ENCODE data around the gene BBS7.

BBS7 gene

DNA sequence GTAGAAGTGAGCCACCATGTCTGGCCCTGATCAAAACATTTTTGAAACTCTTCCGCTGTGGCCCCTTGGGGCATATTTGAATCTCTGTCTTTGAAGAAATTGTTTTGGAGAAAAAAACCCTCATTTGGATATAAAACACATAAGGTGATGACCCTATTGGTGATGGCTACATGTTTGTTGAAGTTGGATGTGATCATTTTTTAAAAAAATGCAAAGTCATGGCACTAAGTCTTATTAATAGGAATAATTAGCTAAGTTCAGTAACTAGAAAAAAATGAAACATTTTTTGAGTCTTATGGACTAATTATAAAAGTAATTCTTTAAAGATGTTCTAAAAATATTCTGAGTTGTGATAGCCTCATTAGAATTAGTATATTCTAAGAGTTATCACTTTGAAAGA lies 17.9 kb upstream of the BBS7 start:
- ChIA-PET POLR2A (no interaction called here), CTCF (interaction anchor here (4.0 kb wide), 1 partner anchor 12 kb away, joined by 21 read pairs; no protein-coding TSS in a partner anchor)
- no peak overlapping the region for H3K4me3 ChIP-seq (ENCODE audit: low read depth, low read length)
- TF ChIP-seq, protein P1, sequence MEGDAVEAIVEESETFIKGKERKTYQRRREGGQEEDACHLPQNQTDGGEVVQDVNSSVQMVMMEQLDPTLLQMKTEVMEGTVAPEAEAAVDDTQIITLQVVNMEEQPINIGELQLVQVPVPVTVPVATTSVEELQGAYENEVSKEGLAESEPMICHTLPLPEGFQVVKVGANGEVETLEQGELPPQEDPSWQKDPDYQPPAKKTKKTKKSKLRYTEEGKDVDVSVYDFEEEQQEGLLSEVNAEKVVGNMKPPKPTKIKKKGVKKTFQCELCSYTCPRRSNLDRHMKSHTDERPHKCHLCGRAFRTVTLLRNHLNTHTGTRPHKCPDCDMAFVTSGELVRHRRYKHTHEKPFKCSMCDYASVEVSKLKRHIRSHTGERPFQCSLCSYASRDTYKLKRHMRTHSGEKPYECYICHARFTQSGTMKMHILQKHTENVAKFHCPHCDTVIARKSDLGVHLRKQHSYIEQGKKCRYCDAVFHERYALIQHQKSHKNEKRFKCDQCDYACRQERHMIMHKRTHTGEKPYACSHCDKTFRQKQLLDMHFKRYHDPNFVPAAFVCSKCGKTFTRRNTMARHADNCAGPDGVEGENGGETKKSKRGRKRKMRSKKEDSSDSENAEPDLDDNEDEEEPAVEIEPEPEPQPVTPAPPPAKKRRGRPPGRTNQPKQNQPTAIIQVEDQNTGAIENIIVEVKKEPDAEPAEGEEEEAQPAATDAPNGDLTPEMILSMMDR (IDR thresholded peaks at IDR 0.05; ENCODE audit: insufficient read depth, low read length, missing control alignments), result no peak
- no peak for DNase-seq (ENCODE audit: low read depth, low spot score)

DNA sequence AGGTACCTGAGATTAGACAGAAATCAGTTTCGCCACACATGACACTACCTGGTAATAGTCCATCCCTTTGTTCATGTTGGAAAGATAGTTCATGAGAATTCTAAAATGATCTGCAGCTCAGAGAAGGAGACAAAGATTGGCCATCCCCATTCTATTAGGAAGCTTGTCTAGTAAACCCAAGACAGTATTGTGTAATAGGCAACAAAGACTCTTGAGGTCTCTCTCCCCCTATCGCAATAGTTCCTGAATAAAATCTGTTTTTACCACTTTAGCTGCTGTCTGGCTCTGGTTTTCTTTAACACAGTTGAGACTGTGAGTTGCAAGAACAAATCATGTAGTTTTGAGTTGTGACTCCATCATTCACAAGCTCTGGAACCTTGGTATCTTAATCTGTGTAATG lies 14.8 kb upstream of the BBS7 start:
- POLR2A ChIA-PET, result no interaction called here
- TF ChIP-seq, protein P1 (IDR thresholded peaks at IDR 0.05; ENCODE audit: insufficient read depth, low read length, missing control alignments), result no peak
- no peak for DNase-seq (ENCODE audit: low read depth, low spot score)
- CTCF ChIA-PET, result interaction anchor here (1.0 to 4.0 kb wide), 2 partner anchors 15 to 693 kb away, joined by 3 to 21 read pairs; no protein-coding TSS in a partner anchor
- H3K4me3 ChIP-seq (ENCODE audit: low read depth, low read length), result no peak overlapping the region

DNA sequence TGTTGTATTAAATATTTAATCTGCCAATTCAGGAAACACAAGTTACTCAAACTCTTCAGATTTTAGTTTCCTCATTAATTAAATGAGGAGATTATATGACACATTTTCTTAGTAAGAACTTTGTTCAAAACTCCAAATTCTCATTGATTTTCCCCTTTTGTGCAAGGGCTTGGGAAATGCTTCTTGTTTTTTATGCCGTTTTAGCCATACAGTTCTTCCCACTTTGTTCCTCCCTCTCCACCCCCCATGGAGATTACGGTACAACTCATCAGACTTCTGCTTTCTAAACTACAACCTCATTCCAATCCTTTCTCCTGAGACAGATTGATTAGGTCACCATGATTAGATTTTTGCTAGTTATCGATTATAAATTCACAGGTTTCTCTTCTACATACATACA lies 10.9 kb upstream of the BBS7 start:
- ChIA-PET CTCF (no interaction called here), POLR2A (no interaction called here)
- TF ChIP-seq, protein P1 (IDR thresholded peaks at IDR 0.05; ENCODE audit: insufficient read depth, low read length, missing control alignments), result no peak
- DNase-seq (ENCODE audit: low read depth, low spot score), result no peak
- no peak overlapping the region for H3K4me3 ChIP-seq (ENCODE audit: low read depth, low read length)

DNA sequence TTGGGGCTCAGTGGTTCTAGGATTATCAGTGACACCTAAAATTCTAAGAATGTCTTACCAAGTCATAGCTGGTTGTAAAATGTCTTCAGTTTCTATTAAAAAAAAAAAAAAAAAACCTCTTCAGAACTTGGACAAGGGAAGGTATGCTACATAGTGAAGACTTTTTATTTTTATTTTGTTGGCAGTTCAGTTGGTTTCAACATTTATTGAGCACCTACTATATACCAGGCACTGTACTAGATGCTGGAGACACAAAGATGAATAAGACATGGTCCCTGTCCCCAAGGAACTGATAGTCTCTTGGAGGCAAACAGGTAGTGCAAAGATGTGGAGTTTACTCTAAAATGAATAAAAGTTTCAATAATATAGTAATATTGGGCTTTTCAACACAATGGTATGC lies 8.9 kb upstream of the BBS7 start:
- POLR2A ChIA-PET, result no interaction called here
- TF ChIP-seq, protein P1 (IDR thresholded peaks at IDR 0.05; ENCODE audit: insufficient read depth, low read length, missing control alignments), result no peak
- H3K4me3 ChIP-seq (ENCODE audit: low read depth, low read length), result no peak overlapping the region
- CTCF ChIA-PET, result interaction anchor here (2.2 kb wide), 1 partner anchor 21 kb away, joined by 6 read pairs; no protein-coding TSS in a partner anchor
- no peak for DNase-seq (ENCODE audit: low read depth, low spot score)

DNA sequence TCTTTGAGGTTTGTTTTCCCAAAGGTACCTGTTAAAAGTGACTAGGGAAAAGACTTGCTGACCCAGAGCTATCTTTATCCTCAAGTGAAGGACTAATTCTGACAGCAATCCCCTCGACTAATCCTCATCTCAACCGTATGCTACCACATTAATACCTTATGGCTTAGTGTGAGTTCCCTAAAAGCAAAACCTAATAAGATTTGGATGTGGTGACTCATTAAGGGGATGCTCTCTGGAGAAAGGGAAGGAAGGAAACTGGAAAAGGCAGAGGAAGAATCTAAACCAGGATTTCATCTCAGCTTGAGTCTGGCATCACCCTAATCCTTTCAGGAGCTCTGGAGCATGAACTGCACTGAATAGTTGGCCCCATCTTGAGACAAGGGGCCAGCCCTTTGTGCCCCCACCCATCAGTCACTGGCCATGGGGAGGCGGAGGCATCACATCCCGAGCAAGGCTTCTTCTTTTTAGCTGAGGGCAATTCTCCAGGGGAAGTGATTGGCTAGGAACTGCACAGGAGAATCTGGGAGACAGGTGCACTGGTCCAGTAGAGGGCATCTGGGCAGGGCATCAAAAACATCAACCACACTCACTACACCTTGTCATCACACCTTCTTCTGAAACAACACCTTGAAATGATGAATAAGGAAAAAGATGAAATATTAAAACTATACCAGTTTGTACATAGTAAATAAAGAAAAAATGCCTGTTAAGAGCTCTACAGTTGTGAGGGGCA lies 6.9 kb upstream of the BBS7 start:
- TF ChIP-seq, protein P1 (IDR thresholded peaks at IDR 0.05; ENCODE audit: insufficient read depth, low read length, missing control alignments), result no peak

DNA sequence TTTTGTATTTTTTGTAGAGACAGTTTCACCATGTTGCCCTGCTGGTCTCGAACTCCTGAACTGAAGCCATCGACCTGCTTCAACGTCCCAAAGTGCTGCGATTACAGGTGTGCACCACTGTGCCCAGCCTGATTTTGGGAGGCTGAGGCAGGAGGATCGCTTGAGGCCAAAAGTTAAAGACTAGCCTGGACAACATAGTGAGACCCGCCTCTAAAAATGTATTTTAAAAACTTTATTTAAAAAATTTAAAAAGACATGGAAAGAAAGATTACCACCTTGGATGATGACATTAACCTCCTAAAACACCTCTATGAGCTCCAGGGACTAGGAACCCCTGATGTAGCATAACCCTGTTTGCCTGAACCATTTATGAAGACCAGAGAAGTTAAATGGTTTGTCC lies 5.8 kb upstream of the BBS7 start:
- no peak for DNase-seq (ENCODE audit: low read depth, low spot score)
- CTCF ChIA-PET, result interaction anchor here (1.3 to 1.7 kb wide), 2 partner anchors 22 to 24 kb away, joined by 3 to 5 read pairs; no protein-coding TSS in a partner anchor
- H3K4me3 ChIP-seq (ENCODE audit: low read depth, low read length), result no peak overlapping the region
- POLR2A ChIA-PET, result no interaction called here
- TF ChIP-seq, protein P1 (IDR thresholded peaks at IDR 0.05; ENCODE audit: insufficient read depth, low read length, missing control alignments), result no peak

More for the DNA sequence above, 6.9 kb upstream of the BBS7 start:
- H3K4me3 ChIP-seq (ENCODE audit: low read depth, low read length), result no peak overlapping the region
- CTCF ChIA-PET, result interaction anchor here (1.3 to 1.7 kb wide), 3 partner anchors 21 to 700 kb away, joined by 3 to 5 read pairs (median 5); no protein-coding TSS in a partner anchor
- POLR2A ChIA-PET, result no interaction called here
- DNase-seq (ENCODE audit: low read depth, low spot score), result no peak
